K562 (cell line): ENCODE data around the gene PTOV1. TPM values are rescaled to one million over a fixed set of nuclear protein-coding genes. Genes with fewer than 3 reads are reported as not detected.

Experiments
- ARNT ChIP-seq, 2 experiments: fragments of 450-650 bp; IDR thresholded peaks; 2 replicates each; pipeline ENCODE4 v1.6.1; 2016; ENCODE audit warnings: mild to moderate bottlenecking in 1 of 2
- BDP1 ChIP-seq: IDR thresholded peaks from 3 replicates; pipeline ENCODE4 v1.6.1; 2011; ENCODE audit not compliant: insufficient read length, insufficient read depth
- BRF1 ChIP-seq: IDR thresholded peaks from 3 replicates; pipeline ENCODE4 v1.6.1; 2011; ENCODE audit warnings: borderline replicate concordance, mild to moderate bottlenecking; ENCODE audit not compliant: insufficient read length; ENCODE audit errors: extremely low read depth
- C11orf30 ChIP-seq: fragments of 450-650 bp; IDR thresholded peaks from 2 replicates; pipeline ENCODE4 v1.6.1; 2016; ENCODE audit warnings: low read depth, mild to moderate bottlenecking
- CBX3 ChIP-seq, 2 experiments: IDR thresholded peaks; 1 replicate in 1 of 2; 2 replicates in 1 of 2; pipeline ENCODE4 v1.6.1; 2012; ENCODE audit warnings: inconsistent platforms in 2 of 2, low read length in 2 of 2, borderline replicate concordance in 1 of 2, control low read depth in 1 of 2
- CREBBP ChIP-seq: IDR thresholded peaks from one replicate; pipeline ENCODE4 v1.6.1; 2012; ENCODE audit warnings: low read depth, mild to moderate bottlenecking, control low read depth, inconsistent platforms, low read length
- DMBX1 ChIP-seq: fragments of 250-450 bp; sonication (Bioruptor Pico); IDR thresholded peaks from 2 replicates; pipeline ENCODE4 v1.8.0; 2022; ENCODE audit warnings: inconsistent platforms, mild to moderate bottlenecking, moderate library complexity, borderline replicate concordance
- E2F4 ChIP-seq: sonication (generic); formaldehyde crosslinking; IDR thresholded peaks from 2 replicates; pipeline ENCODE4 v1.8.0; 2022; ENCODE audit warnings: mild to moderate bottlenecking, low read depth, missing genetic modification reagents
- ELF1 ChIP-seq: fragments of 200-800 bp; sonication (Bioruptor generic); IDR thresholded peaks from 2 replicates; pipeline ENCODE4 v1.6.1; 2016; ENCODE audit warnings: missing genetic modification characterization, missing compliant biosample characterization
- EZH2 ChIP-seq: IDR thresholded peaks from 2 replicates; pipeline ENCODE4 v1.6.1; 2012; ENCODE audit warnings: low read depth, mild to moderate bottlenecking, inconsistent platforms, low read length, borderline replicate concordance
- KLF10 ChIP-seq: fragments of 250-450 bp; sonication (Bioruptor Pico); IDR thresholded peaks from 2 replicates; pipeline ENCODE4 v1.6.1; 2021; ENCODE audit warnings: matching md5 sums
- PHB ChIP-seq: fragments of 250-450 bp; sonication (Bioruptor Pico); IDR thresholded peaks from 2 replicates; pipeline ENCODE4 v1.5.0; 2021
- PTTG1 ChIP-seq: fragments of 450-650 bp; IDR thresholded peaks from 2 replicates; pipeline ENCODE4 v1.6.1; 2016; ENCODE audit warnings: low read depth, mild to moderate bottlenecking, missing genetic modification characterization, missing compliant biosample characterization
- RBBP5 ChIP-seq: fragments of 200-600 bp; sonication (generic); IDR thresholded peaks from 2 replicates; pipeline ENCODE4 v1.6.1; 2012; ENCODE audit warnings: borderline replicate concordance, mild to moderate bottlenecking, low read length, control low read depth, inconsistent platforms; ENCODE audit not compliant: insufficient read depth, poor library complexity, severe bottlenecking
- SMAD3 ChIP-seq: fragments of 450-650 bp; formaldehyde crosslinking; conservative IDR thresholded peaks from 2 replicates; pipeline ENCODE4 v1.4.0; 2020; ENCODE audit warnings: mild to moderate bottlenecking
- SMARCA4 ChIP-seq: fragments of 450-650 bp; IDR thresholded peaks from 2 replicates; pipeline ENCODE4 v1.6.1; 2016
- SP1 ChIP-seq: sonication (generic); formaldehyde crosslinking; IDR thresholded peaks from 2 replicates; pipeline ENCODE4 v1.8.1; 2022; ENCODE audit warnings: mild to moderate bottlenecking, missing genetic modification reagents
- TEAD4 ChIP-seq, 2 experiments: sonication (generic) in 1 of 2; formaldehyde crosslinking in 1 of 2; IDR thresholded peaks; 2 replicates each; pipeline versions ENCODE4 v1.6.1 to v1.8.0; 2012 to 2022; ENCODE audit warnings: borderline replicate concordance in 1 of 2, inconsistent platforms in 1 of 2, low read length in 1 of 2, mild to moderate bottlenecking in 1 of 2, missing genetic modification reagents in 1 of 2
- U2AF2 ChIP-seq: fragments of 200-400 bp; formaldehyde crosslinking; optimal IDR thresholded peaks from 2 replicates; pipeline ENCODE3; 2017; ENCODE audit warnings: low read depth, mild to moderate bottlenecking, low read length
- ZNF165 ChIP-seq: fragments of 250-450 bp; sonication (Bioruptor Pico); IDR thresholded peaks from 2 replicates; pipeline ENCODE4 v1.4.0; 2020; ENCODE audit warnings: borderline replicate concordance
- ZNF408 ChIP-seq: fragments of 250-450 bp; sonication (Bioruptor Pico); IDR thresholded peaks from 2 replicates; pipeline ENCODE4 v1.4.0; 2020; ENCODE audit warnings: low read depth, mild to moderate bottlenecking, moderate library complexity
- ZNF551 ChIP-seq: fragments of 250-450 bp; sonication (Bioruptor Pico); IDR thresholded peaks from 2 replicates; pipeline ENCODE4 v1.5.0; 2021; ENCODE audit warnings: mild to moderate bottlenecking, moderate library complexity
- ZNF57 ChIP-seq: fragments of 450-650 bp; formaldehyde crosslinking; IDR thresholded peaks from 2 replicates; pipeline ENCODE4 v1.4.0; 2020; ENCODE audit warnings: mild to moderate bottlenecking, moderate library complexity
- polyA plus RNA-seq, 8 experiments: library from polyadenylated mRNA; depleted of rRNA in 4 of 8; stranded (reverse) in 5 of 8; unstranded in 3 of 8; fragments of >200 nt; fragmentation: Nextera tagmentation in 2 of 8; fragmentation: Illumina TruSeq in 1 of 8; extraction: Ambion mirVana in 2 of 8; extraction: Trizol in 1 of 8; gene quantifications; 2 replicates each; pipeline versions ENCODE4 v1.2.1 to v1.2.3, GENCODE V29; 2011 to 2014; ENCODE audit warnings: inconsistent platforms in 1 of 8, missing spikeins in 1 of 8
- total RNA-seq, 7 experiments: library from RNA; depleted of rRNA in 6 of 7; stranded (reverse); fragments of >200 nt in 6 of 7; fragmentation: Illumina TruSeq in 2 of 7; extraction: Trizol in 2 of 7; gene quantifications; 2 replicates each; pipeline versions ENCODE4 v1.2.1 to v1.2.3, GENCODE V29; 2011 to 2021; ENCODE audit warnings: low replicate concordance in 1 of 7
- TF ChIP-seq, protein P1 (sequence below): fragments of 150-350 bp; IDR thresholded peaks from 2 replicates; pipeline ENCODE4 v1.6.1; 2014; ENCODE audit warnings: low read depth, mild to moderate bottlenecking, low read length, borderline replicate concordance
- TF ChIP-seq, protein P2 (sequence below): fragments of 250-450 bp; sonication (Bioruptor Pico); IDR thresholded peaks from 2 replicates; pipeline ENCODE4 v1.8.0; 2022; ENCODE audit warnings: inconsistent platforms

PTOV1 gene
- total and polyA plus RNA-seq, 9 of the 15 experiments (the other 6 are each of a cell fraction or from before 2014, with no cell fraction given) = 4.9 to 169 (median 43.5) TPM

DNA sequence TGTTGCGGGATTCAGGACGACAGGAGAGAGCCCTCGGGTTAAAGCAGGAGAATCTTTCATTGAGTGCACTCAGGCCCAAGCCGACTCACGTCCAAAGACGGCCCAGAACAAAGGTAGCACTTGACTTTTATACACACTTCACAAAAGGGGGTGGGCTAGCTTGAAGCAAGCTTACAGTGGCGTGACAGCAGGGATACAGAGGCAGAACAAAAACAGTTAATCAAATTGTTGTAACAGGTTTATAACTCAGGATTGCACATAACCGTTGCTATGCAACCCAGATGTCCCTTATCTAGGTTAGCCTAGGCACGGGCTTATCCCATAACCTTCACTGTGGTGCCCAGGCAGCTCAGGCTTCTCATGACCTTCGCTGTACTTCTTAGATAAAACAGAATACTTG, 30.8 kb upstream of the PTOV1 start (continued):
- TF ChIP-seq, protein P1, sequence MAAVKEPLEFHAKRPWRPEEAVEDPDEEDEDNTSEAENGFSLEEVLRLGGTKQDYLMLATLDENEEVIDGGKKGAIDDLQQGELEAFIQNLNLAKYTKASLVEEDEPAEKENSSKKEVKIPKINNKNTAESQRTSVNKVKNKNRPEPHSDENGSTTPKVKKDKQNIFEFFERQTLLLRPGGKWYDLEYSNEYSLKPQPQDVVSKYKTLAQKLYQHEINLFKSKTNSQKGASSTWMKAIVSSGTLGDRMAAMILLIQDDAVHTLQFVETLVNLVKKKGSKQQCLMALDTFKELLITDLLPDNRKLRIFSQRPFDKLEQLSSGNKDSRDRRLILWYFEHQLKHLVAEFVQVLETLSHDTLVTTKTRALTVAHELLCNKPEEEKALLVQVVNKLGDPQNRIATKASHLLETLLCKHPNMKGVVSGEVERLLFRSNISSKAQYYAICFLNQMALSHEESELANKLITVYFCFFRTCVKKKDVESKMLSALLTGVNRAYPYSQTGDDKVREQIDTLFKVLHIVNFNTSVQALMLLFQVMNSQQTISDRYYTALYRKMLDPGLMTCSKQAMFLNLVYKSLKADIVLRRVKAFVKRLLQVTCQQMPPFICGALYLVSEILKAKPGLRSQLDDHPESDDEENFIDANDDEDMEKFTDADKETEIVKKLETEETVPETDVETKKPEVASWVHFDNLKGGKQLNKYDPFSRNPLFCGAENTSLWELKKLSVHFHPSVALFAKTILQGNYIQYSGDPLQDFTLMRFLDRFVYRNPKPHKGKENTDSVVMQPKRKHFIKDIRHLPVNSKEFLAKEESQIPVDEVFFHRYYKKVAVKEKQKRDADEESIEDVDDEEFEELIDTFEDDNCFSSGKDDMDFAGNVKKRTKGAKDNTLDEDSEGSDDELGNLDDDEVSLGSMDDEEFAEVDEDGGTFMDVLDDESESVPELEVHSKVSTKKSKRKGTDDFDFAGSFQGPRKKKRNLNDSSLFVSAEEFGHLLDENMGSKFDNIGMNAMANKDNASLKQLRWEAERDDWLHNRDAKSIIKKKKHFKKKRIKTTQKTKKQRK = no peak
- TF ChIP-seq SMAD3 (no peak), CREBBP (no peak), ZNF408 (CRISPR knock-in tag) (no peak), SMARCA4 (peak; percentile 53; the same call in 1 of the 2 replicates), BRF1 (no peak), PHB (CRISPR knock-in tag) (no peak), PTTG1 (no peak), ARNT (IDR thresholded peaks at IDR 0.05) (no peak), EZH2 (no peak), TEAD4 (IDR thresholded peaks at IDR 0.05; ENCODE audit: low read length) (peak; percentile 52; the same call in 1 of the 2 replicates), TEAD4 (CRISPR knock-in tag; IDR thresholded peaks at IDR 0.05; ENCODE audit: borderline replicate concordance) (no peak), ZNF57 (CRISPR knock-in tag) (no peak), CBX3 (IDR thresholded peaks at IDR 0.05; ENCODE audit: borderline replicate concordance in 1 of 2, low read length in 2 of 2) (no peak), SP1 (CRISPR knock-in tag) (no peak), ELF1 (tag) (no peak), DMBX1 (CRISPR knock-in tag) (no peak), C11orf30 (no peak), ZNF551 (CRISPR knock-in tag) (no peak), RBBP5 (no peak), U2AF2 (no peak), ZNF165 (CRISPR knock-in tag) (no peak), KLF10 (no peak), E2F4 (no peak), BDP1 (no peak)
- TF ChIP-seq, protein P2, sequence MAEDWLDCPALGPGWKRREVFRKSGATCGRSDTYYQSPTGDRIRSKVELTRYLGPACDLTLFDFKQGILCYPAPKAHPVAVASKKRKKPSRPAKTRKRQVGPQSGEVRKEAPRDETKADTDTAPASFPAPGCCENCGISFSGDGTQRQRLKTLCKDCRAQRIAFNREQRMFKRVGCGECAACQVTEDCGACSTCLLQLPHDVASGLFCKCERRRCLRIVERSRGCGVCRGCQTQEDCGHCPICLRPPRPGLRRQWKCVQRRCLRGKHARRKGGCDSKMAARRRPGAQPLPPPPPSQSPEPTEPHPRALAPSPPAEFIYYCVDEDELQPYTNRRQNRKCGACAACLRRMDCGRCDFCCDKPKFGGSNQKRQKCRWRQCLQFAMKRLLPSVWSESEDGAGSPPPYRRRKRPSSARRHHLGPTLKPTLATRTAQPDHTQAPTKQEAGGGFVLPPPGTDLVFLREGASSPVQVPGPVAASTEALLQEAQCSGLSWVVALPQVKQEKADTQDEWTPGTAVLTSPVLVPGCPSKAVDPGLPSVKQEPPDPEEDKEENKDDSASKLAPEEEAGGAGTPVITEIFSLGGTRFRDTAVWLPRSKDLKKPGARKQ (CRISPR knock-in tag) = no peak
